Measurements from ENCODE around the gene OPTC.
"Not testable (repeated sequence)": the region's sequence is repeated elsewhere in the genome, so short reads cannot be mapped to it uniquely, and the experiment has no call there.

The OPTC gene, protein sequence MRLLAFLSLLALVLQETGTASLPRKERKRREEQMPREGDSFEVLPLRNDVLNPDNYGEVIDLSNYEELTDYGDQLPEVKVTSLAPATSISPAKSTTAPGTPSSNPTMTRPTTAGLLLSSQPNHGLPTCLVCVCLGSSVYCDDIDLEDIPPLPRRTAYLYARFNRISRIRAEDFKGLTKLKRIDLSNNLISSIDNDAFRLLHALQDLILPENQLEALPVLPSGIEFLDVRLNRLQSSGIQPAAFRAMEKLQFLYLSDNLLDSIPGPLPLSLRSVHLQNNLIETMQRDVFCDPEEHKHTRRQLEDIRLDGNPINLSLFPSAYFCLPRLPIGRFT

DNA sequence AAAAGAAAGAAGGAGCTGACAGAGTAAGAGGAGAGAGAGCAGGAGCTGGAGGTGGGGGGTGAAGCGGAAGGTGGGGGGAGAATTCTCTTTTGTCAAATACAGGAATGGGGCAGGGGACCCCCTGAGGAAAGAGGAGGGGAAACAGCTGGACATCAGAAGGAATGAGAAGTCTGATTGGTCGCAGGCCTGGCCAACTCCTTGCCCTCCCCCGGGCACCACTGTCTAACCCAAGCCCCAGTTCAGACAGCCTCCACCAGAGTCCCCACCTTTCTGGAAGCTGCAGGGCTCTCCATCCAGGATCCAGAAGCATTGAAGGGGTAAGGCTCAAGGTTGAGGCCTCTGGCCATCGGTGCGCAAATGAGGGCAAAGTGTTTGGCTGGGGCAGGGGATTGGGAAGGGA is at the start of gene OPTC:
Gene OPTC, plus strand, starts transcription at position 253 of the 400 bp plus-strand sequence. CDS start 1,853 bp downstream, outside the sequence.
- DNase-seq, result no peak

DNA sequence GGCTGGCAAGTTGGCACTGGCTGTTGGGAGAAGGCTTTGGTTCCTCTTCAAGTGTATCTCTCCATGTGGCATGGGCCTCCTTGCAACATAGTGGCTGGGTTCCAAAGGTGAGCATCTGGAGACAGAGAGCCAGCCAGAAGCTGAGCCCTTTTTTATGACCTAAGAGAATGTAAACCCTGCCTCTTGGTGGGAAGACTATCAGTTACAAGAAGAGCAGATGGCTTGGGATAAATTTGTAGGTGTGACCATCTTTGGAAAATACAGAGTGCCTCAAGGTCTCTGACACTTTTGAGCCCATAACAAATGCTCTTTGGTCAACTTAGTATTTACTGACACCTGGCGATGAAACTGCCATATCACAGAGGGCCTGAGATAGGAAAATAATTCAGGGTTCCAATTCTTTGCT is 49.8 kb upstream of the OPTC start:
- no peak for DNase-seq

GRCh38 chr1:203447151-203447550 is 46.8 kb upstream of the OPTC start:
- no peak for DNase-seq

GRCh38 chr1:203447598-203447997 is 46.4 kb upstream of the OPTC start:
- not testable (repeated sequence) for DNase-seq

DNA sequence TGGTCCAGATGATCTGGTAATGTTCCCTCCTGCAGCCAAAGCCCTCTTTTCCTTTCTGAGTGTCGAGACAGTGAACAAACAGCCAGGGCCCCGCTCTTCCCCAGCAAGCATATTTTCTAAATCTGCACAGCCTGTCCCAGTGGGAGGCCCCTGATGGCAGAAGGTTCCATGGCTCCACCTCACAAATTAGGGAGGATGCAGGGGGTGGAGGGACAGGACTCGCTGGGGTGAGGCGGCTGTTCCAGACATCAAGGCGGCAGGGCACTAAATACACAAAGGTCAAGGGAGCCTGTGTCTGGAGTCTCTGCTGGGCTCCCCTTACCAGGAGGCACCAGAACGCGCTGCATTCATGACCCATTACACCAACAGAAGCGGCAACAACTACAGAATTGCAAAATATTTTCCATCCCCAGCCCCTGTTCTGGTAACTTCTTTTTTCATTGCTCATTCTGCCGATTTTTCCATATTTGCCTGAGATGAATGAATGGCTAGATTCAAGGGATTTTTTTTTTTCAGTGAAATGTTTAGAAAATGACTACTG is 45.4 kb upstream of the OPTC start:
- no peak for DNase-seq

- DNase-seq, result no peak
Observed at GRCh38 chr1:203450001-203450400, 44.0 kb upstream of the OPTC start.

DNA sequence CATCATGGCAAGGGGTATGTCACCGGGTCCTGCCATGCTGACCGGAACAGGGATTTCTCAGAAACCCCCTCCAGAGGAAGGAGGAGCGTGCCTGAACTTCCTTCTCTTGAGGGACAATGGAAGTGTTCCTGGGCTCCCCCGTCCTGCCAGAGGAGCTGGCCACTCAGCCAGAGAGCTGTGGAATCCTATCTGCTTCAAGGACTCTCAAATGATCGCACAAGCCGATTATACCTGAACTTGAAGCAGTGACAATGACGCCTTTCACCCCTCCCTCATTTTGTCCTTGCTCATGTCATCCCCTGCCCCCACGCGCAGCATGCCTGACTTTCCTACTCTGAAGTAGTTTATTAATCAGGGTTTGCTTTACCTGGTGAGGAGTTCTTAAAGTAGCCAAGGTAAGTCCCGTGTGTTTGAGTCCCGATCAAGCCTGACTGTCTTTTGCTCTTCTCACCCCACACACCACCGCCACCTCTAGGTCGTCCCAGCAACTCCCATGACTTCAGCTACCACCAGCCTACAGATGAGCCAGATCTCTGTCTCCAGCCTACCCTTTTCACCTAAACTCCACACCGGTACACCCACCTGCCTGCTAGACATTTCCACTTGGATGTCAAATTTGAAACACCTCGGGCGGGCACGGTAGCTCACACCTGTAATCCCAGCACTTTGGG is 43.3 kb upstream of the OPTC start:
- no peak for DNase-seq

GRCh38 chr1:203451836-203452784 is 41.8 kb upstream of the OPTC start:
- DNase-seq, result no peak

- DNase-seq, result no peak
Observed at GRCh38 chr1:203453016-203453415, 40.9 kb upstream of the OPTC start.

GRCh38 chr1:203453616-203454015 is 40.3 kb upstream of the OPTC start:
- no peak for DNase-seq

- DNase-seq, result no peak
Observed at GRCh38 chr1:203454986-203455471, 38.9 kb upstream of the OPTC start.

DNA sequence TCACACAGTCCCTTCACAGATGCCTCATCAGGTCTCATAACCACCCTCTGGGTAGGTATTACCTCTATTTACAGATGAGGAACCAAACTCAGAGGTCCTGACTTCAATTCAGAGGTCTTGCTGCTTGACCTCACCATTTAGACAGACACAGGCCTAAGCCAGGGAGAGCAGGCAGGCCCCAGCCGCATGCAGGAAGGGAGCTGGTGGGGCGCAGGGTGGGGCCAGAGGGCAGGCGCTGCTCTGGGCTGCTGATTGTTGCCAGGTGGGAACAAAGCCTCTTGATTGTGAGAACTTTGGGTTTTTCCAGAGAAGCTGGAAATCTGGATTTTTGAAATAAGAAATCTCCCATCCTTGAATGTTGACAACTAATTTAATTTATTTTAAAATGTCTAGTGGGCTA is 38.2 kb upstream of the OPTC start:
- DNase-seq, result no peak

- no peak for DNase-seq
Observed at GRCh38 chr1:203456577-203456976, 37.4 kb upstream of the OPTC start.

- no peak for DNase-seq
Observed at GRCh38 chr1:203458078-203458477, 35.9 kb upstream of the OPTC start.

DNA sequence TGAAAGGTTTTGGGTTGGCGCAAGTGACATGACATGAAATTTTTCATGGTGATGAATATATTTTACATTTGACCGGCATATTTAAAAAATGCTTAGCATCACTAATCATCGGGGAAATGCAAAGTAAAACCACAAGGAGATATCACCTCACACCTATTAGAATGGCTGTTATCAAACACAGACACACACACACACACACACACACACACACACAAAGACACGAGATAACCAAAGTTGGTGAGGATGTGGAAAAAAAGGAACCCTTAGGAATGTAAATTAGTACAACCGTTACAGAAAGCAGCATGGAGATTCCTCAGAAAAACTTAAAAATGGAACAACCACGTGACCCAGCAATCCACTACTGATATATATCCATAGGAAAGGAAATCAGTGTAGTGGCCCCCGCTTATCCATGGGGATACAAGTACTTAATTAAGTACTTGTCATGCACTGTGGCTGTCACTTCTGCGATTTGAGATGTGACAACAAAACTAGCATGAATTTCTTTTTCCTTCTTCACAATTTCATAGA is 34.2 kb upstream of the OPTC start:
- no peak for DNase-seq

- no peak for DNase-seq
Observed at GRCh38 chr1:203461717-203462116, 32.2 kb upstream of the OPTC start.

DNA sequence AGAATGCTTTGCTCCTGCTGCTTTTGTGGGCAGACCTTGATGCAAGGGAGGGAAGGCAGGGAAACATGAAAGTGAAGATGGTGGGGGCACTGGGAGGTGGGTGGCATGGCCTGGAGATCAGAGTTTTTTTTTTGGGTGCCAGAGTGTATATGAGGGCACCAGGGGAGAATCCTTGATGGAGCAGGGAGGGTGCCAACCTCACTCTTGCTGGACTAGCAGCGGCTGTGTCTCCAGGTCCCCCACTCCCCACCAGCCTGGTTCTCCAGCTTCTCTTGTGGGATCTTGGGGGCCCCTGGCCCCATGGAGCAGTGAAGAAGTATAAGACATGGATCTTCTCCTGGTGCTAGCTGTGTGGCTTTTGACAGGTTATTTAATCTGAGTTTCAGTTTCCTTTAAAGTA is 31.8 kb upstream of the OPTC start:
- DNase-seq, result no peak

- no peak for DNase-seq
Observed at GRCh38 chr1:203462878-203463277, 31.1 kb upstream of the OPTC start.

DNA sequence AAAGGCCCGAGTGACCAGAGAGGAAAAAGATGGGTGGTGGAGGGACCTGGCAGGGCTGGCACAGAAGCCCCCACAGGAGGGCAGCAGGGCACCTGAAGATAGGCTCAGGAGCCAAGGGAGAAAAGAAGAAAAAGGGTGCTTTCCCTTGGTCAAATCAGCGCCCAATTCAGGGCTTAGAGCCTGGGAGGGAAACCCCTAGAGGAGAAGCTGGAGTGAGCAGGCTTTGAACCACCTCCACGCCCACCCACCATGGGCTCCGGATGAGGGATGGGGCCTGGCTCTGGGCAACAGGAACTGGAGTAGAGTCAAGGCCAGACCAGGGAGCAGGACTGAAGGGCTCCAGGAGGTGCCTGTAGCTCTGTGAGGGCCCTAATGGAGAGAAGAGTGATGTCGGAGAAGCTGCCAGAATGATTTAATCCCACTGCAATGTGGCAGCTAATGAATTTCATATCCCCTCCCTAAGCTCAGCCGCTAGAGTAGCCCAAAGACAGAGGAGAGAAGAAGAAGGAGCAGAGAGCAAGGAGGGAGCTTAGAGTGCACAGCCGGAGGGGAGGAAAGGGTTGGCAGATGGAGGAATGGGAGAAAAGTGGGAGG is 30.4 kb upstream of the OPTC start:
- DNase-seq, result no peak

DNA sequence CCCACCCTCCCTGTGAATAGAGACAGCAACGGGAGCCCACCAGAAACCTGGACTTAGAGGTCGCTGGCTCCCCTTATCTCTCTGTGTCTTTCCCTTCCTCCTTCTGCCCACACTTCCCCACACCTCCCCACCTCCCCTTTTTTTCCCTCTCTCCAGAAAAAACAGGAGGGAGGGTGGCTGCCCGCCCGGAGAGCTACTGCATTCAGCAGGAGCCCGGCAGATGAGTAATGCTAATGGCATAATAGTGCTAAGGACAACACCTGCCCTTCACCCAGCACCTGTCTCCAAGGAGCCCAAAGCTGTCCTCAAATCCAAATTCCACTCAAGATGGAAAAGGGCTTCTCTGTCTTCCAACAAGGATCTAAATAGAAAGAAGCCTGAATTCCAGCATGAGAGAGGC is 29.7 kb upstream of the OPTC start:
- DNase-seq, result no peak

DNA sequence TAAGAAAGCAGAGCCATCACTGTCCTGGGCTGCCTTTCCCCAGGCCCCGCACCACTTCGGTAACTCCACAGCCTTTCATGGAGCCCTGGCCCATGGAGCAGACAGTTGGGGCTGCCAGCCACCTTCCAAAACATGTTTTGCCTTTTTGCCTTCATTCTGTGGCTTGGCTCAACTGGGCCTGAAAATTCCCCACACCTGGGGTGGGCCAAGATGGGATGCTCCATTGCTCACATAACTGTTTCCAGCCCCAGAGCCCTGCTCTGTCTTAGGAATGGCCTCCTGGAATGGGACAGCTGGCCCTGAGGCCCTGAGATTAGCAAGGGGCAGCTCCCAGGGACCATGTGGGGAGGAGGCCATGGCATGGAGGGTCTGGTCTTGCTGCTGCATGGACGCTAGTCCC is 29.2 kb upstream of the OPTC start:
- no peak for DNase-seq

DNA sequence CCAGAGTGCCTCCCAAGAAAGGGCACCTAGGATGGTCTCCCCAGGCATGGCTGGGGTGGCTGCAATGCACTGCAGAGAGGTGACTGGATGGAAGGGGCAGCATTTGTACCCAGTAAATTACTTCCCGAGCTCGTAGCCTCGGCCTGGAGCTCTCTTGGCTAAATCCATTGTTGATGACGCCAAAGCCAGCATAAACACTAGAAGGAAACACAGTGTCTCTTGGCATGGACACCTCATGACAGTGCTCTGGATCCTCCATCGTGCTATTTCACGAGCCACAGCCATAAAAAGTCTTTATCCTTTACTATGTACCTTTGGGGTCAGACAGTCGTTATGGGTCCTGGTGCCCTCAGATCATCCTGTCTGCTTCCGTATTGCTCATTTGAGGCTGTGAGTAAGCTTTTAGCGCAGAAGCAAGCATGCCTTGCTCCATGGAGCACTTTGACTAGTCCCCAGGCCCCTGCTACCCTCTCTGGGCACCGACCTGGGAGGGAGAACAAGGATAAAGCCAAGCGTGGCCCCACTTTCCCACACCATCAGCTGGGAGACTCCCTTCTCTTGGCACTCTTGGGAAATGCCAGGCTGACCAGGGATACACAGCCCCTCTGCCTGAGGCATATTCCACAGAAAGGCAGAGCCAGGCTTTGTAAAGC is 28.7 kb upstream of the OPTC start:
- no peak for DNase-seq

All from CD4-positive, alpha-beta T cell treated with Interleukin-4 for 4 hours (primary cell).